ENCODE results near the gene DGKD. TPM values are rescaled to one million over a fixed set of nuclear protein-coding genes. Genes with fewer than 3 reads are reported as not detected.

Gene DGKD
- polyA plus RNA-seq (2012; ENCODE audit: insufficient read depth, insufficient read length, low read depth) = 76.3 TPM

DNA sequence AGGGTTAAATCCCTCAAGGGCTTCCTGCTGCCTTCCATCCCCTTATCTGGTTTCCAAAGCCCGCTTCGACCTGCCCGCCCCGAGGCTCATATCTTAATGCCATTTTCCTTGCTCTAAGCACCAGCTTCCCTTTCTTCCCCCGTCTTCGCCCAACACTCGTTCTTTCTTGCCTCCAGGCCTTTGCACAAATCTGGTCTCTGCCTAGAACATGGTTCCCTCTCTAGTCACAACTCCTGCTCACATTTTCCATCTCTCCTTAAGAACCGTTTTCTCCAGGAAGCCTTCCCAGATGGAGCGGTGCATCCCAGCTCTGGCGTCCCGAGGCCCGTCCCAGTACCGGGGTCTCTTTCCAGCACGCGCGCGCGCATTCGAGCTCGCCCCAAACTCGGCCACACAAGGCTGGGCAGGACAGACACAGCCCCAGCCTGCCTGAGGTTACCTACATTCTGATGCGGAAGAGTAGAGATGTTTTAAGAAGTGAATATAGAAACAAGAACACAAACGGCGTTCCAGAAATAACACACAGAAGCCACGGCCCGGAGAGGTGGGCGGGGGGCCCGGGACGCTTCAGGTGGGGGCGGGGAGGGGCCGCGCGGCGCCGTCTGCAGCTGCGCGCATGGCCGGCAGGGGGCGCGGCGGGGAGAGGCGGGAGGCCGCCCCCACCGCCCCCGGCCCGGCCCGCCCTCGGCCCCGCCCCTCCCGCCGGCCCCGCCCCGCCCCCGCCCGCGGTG is at the start of gene DGKD:
Gene DGKD (plus strand): TSS at position 726 of the 731 bp plus-strand sequence. CDS start 25 bp downstream, outside the sequence.
- Histone ChIP-seq H3K4me1 (peaks cover 35% of the 10 kb centered on the region), H3K27me3 (no peaks in the 10 kb centered on the region)

GRCh38 chr2:233307565-233307964 is 46.7 kb upstream of the DGKD start, which contains the start of gene SAG:
TSS of gene SAG (plus strand) at chr2:233307816. CDS start at chr2:233309190, 1,374 bp downstream.
- no peaks in the 10 kb centered on the region for H3K9me3 ChIP-seq
- no peaks in the 10 kb centered on the region for H3K36me3 ChIP-seq
- no peak within 1 kb of the TSS for H3K4me3 ChIP-seq (ENCODE audit: low read depth, low read length)
- no peak for DNase-seq
- TF ChIP-seq, protein P1, sequence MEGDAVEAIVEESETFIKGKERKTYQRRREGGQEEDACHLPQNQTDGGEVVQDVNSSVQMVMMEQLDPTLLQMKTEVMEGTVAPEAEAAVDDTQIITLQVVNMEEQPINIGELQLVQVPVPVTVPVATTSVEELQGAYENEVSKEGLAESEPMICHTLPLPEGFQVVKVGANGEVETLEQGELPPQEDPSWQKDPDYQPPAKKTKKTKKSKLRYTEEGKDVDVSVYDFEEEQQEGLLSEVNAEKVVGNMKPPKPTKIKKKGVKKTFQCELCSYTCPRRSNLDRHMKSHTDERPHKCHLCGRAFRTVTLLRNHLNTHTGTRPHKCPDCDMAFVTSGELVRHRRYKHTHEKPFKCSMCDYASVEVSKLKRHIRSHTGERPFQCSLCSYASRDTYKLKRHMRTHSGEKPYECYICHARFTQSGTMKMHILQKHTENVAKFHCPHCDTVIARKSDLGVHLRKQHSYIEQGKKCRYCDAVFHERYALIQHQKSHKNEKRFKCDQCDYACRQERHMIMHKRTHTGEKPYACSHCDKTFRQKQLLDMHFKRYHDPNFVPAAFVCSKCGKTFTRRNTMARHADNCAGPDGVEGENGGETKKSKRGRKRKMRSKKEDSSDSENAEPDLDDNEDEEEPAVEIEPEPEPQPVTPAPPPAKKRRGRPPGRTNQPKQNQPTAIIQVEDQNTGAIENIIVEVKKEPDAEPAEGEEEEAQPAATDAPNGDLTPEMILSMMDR (IDR thresholded peaks at IDR 0.05; ENCODE audit: low read depth, low read length) = no peak
- no peaks in the 10 kb centered on the region for H3K27me3 ChIP-seq
- no peaks in the 10 kb centered on the region for H3K4me1 ChIP-seq

More for the DNA sequence above, at the start of gene DGKD:
- peaks cover 3% of the 10 kb centered on the region; the same call in 1 of the 2 replicates for H3K36me3 ChIP-seq
- TF ChIP-seq, protein P1 (IDR thresholded peaks at IDR 0.05; ENCODE audit: low read depth, low read length) = 0 out of 2 replicates have a peak, but pooled peaks have one; percentile 1
- peak; percentile 64 for DNase-seq
- H3K4me3 ChIP-seq (ENCODE audit: low read depth, low read length) = peak within 1 kb of the TSS; percentile 89
- no peaks in the 10 kb centered on the region for H3K9me3 ChIP-seq

DNA sequence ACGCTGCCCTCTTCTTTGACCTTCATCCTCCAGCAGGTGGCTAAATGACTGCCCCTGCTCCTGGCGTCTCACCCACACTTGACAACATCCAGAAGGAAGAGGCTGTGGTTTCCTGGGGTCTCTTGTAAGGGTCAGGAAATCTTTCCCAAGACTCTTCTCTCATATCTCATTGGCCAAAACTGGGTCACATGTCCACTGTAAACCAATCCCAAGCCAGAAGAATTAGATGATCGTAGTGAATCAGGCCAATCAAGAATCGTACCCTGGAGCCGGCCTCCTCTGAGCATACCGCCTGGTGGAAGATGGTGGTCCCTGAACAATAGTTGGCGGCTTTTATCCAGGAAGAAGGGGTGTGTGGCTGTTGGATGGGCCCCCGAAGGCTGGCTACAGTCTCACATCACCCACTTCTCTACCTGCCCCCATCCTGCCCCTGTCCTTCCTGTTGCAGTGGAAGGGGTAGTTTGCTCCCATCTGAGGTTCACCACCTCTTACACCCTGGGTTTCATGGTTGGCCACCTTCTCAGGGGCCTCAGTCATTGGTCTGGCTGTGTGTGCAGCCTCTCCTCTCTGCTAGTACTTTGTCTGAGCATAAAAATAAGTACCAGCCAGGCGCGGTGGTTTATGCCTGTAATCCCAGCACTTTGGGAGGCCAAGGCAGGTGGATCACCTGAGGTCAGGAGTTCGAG is 42.9 kb upstream of the DGKD start:
- DNase-seq = no peak
- no peak overlapping the region for H3K4me3 ChIP-seq (ENCODE audit: low read depth, low read length)
- H3K36me3 ChIP-seq = no peaks in the 10 kb centered on the region
- H3K9me3 ChIP-seq = no peaks in the 10 kb centered on the region
- H3K4me1 ChIP-seq = no peaks in the 10 kb centered on the region
- H3K27me3 ChIP-seq = no peaks in the 10 kb centered on the region
- TF ChIP-seq, protein P1 (IDR thresholded peaks at IDR 0.05; ENCODE audit: low read depth, low read length) = no peak

- Histone ChIP-seq H3K27me3 (no peaks in the 10 kb centered on the region), H3K36me3 (no peaks in the 10 kb centered on the region), H3K9me3 (no peaks in the 10 kb centered on the region), H3K4me3 (ENCODE audit: low read depth, low read length) (no peak overlapping the region), H3K4me1 (no peaks in the 10 kb centered on the region)
- no peak for DNase-seq
- TF ChIP-seq, protein P1 (IDR thresholded peaks at IDR 0.05; ENCODE audit: low read depth, low read length) = no peak
Observed at GRCh38 chr2:233312874-233313273, 41.4 kb upstream of the DGKD start.

- TF ChIP-seq, protein P1 (IDR thresholded peaks at IDR 0.05; ENCODE audit: low read depth, low read length) = no peak
- no peaks in the 10 kb centered on the region for H3K4me1 ChIP-seq
- no peaks in the 10 kb centered on the region for H3K27me3 ChIP-seq
- H3K9me3 ChIP-seq = no peaks in the 10 kb centered on the region
- H3K4me3 ChIP-seq (ENCODE audit: low read depth, low read length) = no peak overlapping the region
- DNase-seq = no peak
- H3K36me3 ChIP-seq = no peaks in the 10 kb centered on the region
Observed at GRCh38 chr2:233314180-233314925, 39.9 kb upstream of the DGKD start.
